ENCODE results near the gene EPS8L3.
A peak's percentile ranks its signal among the peaks of the same experiment; 100 is the strongest.
"Not testable (repeated sequence)": the region's sequence is repeated elsewhere in the genome, so short reads cannot be mapped to it uniquely, and the experiment has no call there.

Gene EPS8L3

GRCh38 chr1:109766991-109767636, 3.4 kb upstream of the EPS8L3 start:
- H3K4me1 ChIP-seq (ENCODE audit: control insufficient read depth, insufficient read depth, low read length); H3K9me3 ChIP-seq (ENCODE audit: control insufficient read depth, low read length); DNase-seq (ENCODE audit: low read depth); H3K4me3 ChIP-seq (ENCODE audit: low read length); H3K36me3 ChIP-seq (ENCODE audit: control insufficient read depth, insufficient read depth, low read length, severe bottlenecking); H3K27me3 ChIP-seq (replicated peaks; ENCODE audit: control insufficient read depth, insufficient read depth, low read length); H3K9ac ChIP-seq (ENCODE audit: low read length): not testable (repeated sequence)

- Histone ChIP-seq H3K4me3 (ENCODE audit: low read length) (no peak overlapping the region), H3K9me3 (ENCODE audit: control insufficient read depth, low read length) (no peaks in the 10 kb centered on the region), H3K9ac (ENCODE audit: low read length) (no peak overlapping the region), H3K36me3 (ENCODE audit: control insufficient read depth, insufficient read depth, low read length, severe bottlenecking) (no peaks in the 10 kb centered on the region), H3K27me3 (replicated peaks; ENCODE audit: control insufficient read depth, insufficient read depth, low read length) (peaks cover 4% of the 10 kb centered on the region), H3K4me1 (ENCODE audit: control insufficient read depth, insufficient read depth, low read length) (no peaks in the 10 kb centered on the region)
- DNase-seq (ENCODE audit: low read depth) = no peak
Observed at GRCh38 chr1:109765896-109766615, 2.3 kb upstream of the EPS8L3 start.

GRCh38 chr1:109765483-109765815, 1.7 kb upstream of the EPS8L3 start:
- Histone ChIP-seq H3K27me3 (replicated peaks; ENCODE audit: control insufficient read depth, insufficient read depth, low read length) (peaks cover 4% of the 10 kb centered on the region), H3K9ac (ENCODE audit: low read length) (no peak overlapping the region), H3K9me3 (ENCODE audit: control insufficient read depth, low read length) (no peaks in the 10 kb centered on the region), H3K4me3 (ENCODE audit: low read length) (no peak overlapping the region), H3K36me3 (ENCODE audit: control insufficient read depth, insufficient read depth, low read length, severe bottlenecking) (no peaks in the 10 kb centered on the region), H3K4me1 (ENCODE audit: control insufficient read depth, insufficient read depth, low read length) (no peaks in the 10 kb centered on the region)
- DNase-seq (ENCODE audit: low read depth) = no peak

GRCh38 chr1:109764561-109765482, 1.1 kb upstream of the EPS8L3 start:
- Histone ChIP-seq H3K9me3 (ENCODE audit: control insufficient read depth, low read length) (no peaks in the 10 kb centered on the region), H3K4me3 (ENCODE audit: low read length) (no peak overlapping the region), H3K27me3 (replicated peaks; ENCODE audit: control insufficient read depth, insufficient read depth, low read length) (peaks cover 4% of the 10 kb centered on the region), H3K9ac (ENCODE audit: low read length) (no peak overlapping the region), H3K36me3 (ENCODE audit: control insufficient read depth, insufficient read depth, low read length, severe bottlenecking) (no peaks in the 10 kb centered on the region), H3K4me1 (ENCODE audit: control insufficient read depth, insufficient read depth, low read length) (no peaks in the 10 kb centered on the region)
- no peak for DNase-seq (ENCODE audit: low read depth)

GRCh38 chr1:109762821-109763645, 690 bp downstream of the EPS8L3 start:
- H3K9me3 ChIP-seq (ENCODE audit: control insufficient read depth, low read length) = no peaks in the 10 kb centered on the region
- peak; percentile 45 for DNase-seq (ENCODE audit: low read depth)
- H3K4me3 ChIP-seq (ENCODE audit: low read length) = no peak overlapping the region
- no peaks in the 10 kb centered on the region for H3K4me1 ChIP-seq (ENCODE audit: control insufficient read depth, insufficient read depth, low read length)
- H3K36me3 ChIP-seq (ENCODE audit: control insufficient read depth, insufficient read depth, low read length, severe bottlenecking) = no peaks in the 10 kb centered on the region
- H3K9ac ChIP-seq (ENCODE audit: low read length) = no peak overlapping the region
- peaks cover 4% of the 10 kb centered on the region for H3K27me3 ChIP-seq (replicated peaks; ENCODE audit: control insufficient read depth, insufficient read depth, low read length)

- DNase-seq (ENCODE audit: low read depth) = no peak
- no peaks in the 10 kb centered on the region for H3K4me1 ChIP-seq (ENCODE audit: control insufficient read depth, insufficient read depth, low read length)
- no peak overlapping the region for H3K4me3 ChIP-seq (ENCODE audit: low read length)
- no peak overlapping the region for H3K9ac ChIP-seq (ENCODE audit: low read length)
- H3K27me3 ChIP-seq (replicated peaks; ENCODE audit: control insufficient read depth, insufficient read depth, low read length) = peaks cover 4% of the 10 kb centered on the region
- no peaks in the 10 kb centered on the region for H3K9me3 ChIP-seq (ENCODE audit: control insufficient read depth, low read length)
- H3K36me3 ChIP-seq (ENCODE audit: control insufficient read depth, insufficient read depth, low read length, severe bottlenecking) = no peaks in the 10 kb centered on the region
Observed at GRCh38 chr1:109762039-109762585, 1.6 kb downstream of the EPS8L3 start.

- Histone ChIP-seq H3K9ac (ENCODE audit: low read length) (no peak overlapping the region), H3K9me3 (ENCODE audit: control insufficient read depth, low read length) (no peaks in the 10 kb centered on the region)
Observed at GRCh38 chr1:109761227-109762038, 2.3 kb downstream of the EPS8L3 start.

GRCh38 chr1:109760581-109761226, 3.0 kb downstream of the EPS8L3 start:
- H3K27me3 ChIP-seq (replicated peaks; ENCODE audit: control insufficient read depth, insufficient read depth, low read length) = no peaks in the 10 kb centered on the region
- no peak overlapping the region for H3K4me3 ChIP-seq (ENCODE audit: low read length)
- H3K9ac ChIP-seq (ENCODE audit: low read length) = no peak overlapping the region
- no peak for DNase-seq (ENCODE audit: low read depth)
- no peaks in the 10 kb centered on the region for H3K36me3 ChIP-seq (ENCODE audit: control insufficient read depth, insufficient read depth, low read length, severe bottlenecking)
- H3K9me3 ChIP-seq (ENCODE audit: control insufficient read depth, low read length) = no peaks in the 10 kb centered on the region
- no peaks in the 10 kb centered on the region for H3K4me1 ChIP-seq (ENCODE audit: control insufficient read depth, insufficient read depth, low read length)

More at GRCh38 chr1:109761227-109762038, 2.3 kb downstream of the EPS8L3 start:
- Histone ChIP-seq H3K36me3 (ENCODE audit: control insufficient read depth, insufficient read depth, low read length, severe bottlenecking) (no peaks in the 10 kb centered on the region), H3K27me3 (replicated peaks; ENCODE audit: control insufficient read depth, insufficient read depth, low read length) (peaks cover 4% of the 10 kb centered on the region), H3K4me3 (ENCODE audit: low read length) (no peak overlapping the region), H3K4me1 (ENCODE audit: control insufficient read depth, insufficient read depth, low read length) (no peaks in the 10 kb centered on the region)
- DNase-seq (ENCODE audit: low read depth) = no peak

- H3K27me3 ChIP-seq (replicated peaks; ENCODE audit: control insufficient read depth, insufficient read depth, low read length) = no peaks in the 10 kb centered on the region
- H3K4me1 ChIP-seq (ENCODE audit: control insufficient read depth, insufficient read depth, low read length) = no peaks in the 10 kb centered on the region
- H3K9ac ChIP-seq (ENCODE audit: low read length) = no peak overlapping the region
- no peaks in the 10 kb centered on the region for H3K9me3 ChIP-seq (ENCODE audit: control insufficient read depth, low read length)
- no peak for DNase-seq (ENCODE audit: low read depth)
- no peak overlapping the region for H3K4me3 ChIP-seq (ENCODE audit: low read length)
- H3K36me3 ChIP-seq (ENCODE audit: control insufficient read depth, insufficient read depth, low read length, severe bottlenecking) = no peaks in the 10 kb centered on the region
Observed at GRCh38 chr1:109759513-109760334, 4.0 kb downstream of the EPS8L3 start.

Data from adipocyte (in vitro differentiated cells).